ENCODE data around the gene MAFB. TPM values are rescaled to one million over a fixed set of nuclear protein-coding genes. Genes with fewer than 3 reads are reported as not detected.
"Not testable (repeated sequence)": the region's sequence is repeated elsewhere in the genome, so short reads cannot be mapped to it uniquely, and the experiment has no call there.

The MAFB gene
- under 1 TPM; 0.09 to 0.40 TPM for total RNA-seq

DNA sequence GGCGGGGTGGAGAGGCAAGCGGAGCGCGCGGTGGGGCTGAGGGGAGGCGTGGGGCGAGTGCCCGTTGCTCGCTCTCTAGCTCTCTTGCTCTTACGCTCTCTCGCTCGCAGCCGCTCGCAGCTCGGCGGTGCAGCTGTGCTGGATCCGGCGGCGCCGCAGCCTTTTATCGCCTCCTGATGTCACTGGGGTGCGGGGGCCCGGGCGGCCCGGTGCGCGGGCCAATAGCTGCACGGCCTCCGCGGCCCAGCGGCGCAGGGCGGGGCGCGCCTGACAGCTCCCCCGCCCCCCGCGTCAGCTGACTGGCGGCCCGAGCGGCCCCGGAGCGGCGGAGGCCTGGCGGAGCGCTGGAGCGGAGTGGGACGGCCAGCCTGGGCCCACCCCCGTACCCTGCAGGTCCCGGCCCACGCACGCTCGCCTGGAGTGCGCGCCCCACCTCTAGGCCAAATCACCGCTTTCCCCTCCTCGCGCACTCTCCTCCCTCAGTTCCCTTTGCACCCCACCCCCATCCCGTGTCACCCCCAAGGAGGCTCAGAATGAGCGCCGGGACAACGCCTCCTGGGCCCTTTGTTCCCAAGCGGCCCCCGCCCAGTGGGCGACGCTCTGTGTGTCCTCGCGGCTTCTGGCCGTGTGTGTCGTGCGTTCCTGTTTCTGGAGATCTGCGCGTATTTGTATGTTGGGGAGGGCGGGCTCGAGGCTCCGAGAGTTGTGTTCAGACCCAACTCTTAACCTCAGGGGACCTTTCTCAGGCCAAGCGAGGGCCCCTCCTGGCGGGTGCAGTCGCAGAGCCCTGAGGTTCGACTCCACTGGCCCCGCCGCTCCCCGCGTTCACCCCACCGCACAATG, at the start of gene MAFB:
MAFB (minus strand) TSS at position 137 of the 843 bp plus-strand sequence. CDS start 386 bp downstream, outside the sequence.
- no peaks in the 10 kb centered on the region for H3K36me3 Mint-ChIP-seq
- H3K27ac Mint-ChIP-seq, result peak within 1 kb of the TSS; percentile 66
- H3K4me1 Mint-ChIP-seq, result peaks cover 9% of the 10 kb centered on the region
- peak within 1 kb of the TSS; percentile 52 for H3K4me3 Mint-ChIP-seq
- H3K9me3 Mint-ChIP-seq (ENCODE audit: low read depth), result no peaks in the 10 kb centered on the region
- ATAC-seq, result peak; percentile 70
- peak; percentile 55 for DNase-seq
- peaks cover 94% of the 10 kb centered on the region for H3K27me3 Mint-ChIP-seq
- CTCF ChIA-PET, result interaction anchor here (1.0 to 1.6 kb wide), 6 partner anchors 21 to 1640 kb away, joined by 3 to 12 read pairs (median 4); no protein-coding TSS in a partner anchor

DNA sequence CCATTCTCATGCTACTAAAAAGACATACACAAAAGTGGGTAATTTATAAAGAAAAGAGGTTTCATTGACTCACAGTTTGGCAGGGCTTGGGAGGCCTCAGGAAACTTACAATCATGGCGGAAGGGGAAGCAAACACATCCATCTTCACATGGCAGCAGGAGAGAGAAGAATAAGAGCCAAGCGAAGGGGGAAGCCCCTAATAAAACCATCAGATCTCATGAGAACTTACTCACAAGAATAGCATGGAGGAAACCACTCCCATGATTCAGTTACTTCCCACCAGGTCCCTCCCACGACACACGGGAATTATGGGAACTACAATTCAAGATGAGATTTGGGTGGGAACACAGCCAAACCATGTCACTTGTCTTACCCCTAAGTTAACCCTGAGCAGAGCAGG, 47.4 kb upstream of the MAFB start:
- not testable (repeated sequence) for H3K4me1 Mint-ChIP-seq; H3K36me3 Mint-ChIP-seq; ATAC-seq; DNase-seq; H3K9me3 Mint-ChIP-seq (ENCODE audit: low read depth); H3K27ac Mint-ChIP-seq; H3K4me3 Mint-ChIP-seq
- H3K27me3 Mint-ChIP-seq, result peaks cover 28% of the 10 kb centered on the region
- CTCF ChIA-PET, result interaction anchor here (1.2 kb wide), 1 partner anchor 227 kb away, joined by 3 read pairs; no protein-coding TSS in a partner anchor

DNA sequence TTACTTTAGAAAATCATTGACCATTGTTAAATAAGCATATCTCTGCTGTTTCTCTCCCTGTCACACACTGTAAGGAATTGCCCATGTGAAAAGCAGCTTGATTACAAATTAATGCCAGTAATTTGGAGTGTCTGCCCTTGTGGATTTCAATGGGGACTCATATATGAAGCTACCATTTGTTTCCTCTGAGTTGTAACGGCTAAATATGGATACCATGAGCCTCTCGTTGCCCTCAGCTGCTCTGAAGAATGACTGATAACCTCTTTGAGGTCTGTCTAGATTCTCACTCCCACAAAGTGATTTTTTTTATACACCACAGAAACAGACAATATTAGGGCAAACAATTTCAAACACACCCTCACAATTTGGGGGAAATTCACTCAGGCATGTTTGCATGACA, 40.0 kb upstream of the MAFB start:
- Mint-ChIP-seq H3K4me1 (no peaks in the 10 kb centered on the region), H3K4me3 (no peak overlapping the region), H3K27ac (no peak overlapping the region), H3K36me3 (no peaks in the 10 kb centered on the region), H3K27me3 (peaks cover 41% of the 10 kb centered on the region), H3K9me3 (ENCODE audit: low read depth) (no peaks in the 10 kb centered on the region)
- no peak for DNase-seq
- no peak for ATAC-seq
- CTCF ChIA-PET, result interaction anchor here (1.0 to 1.4 kb wide), 3 partner anchors 12 to 26 kb away, joined by 3 to 5 read pairs (median 4); no protein-coding TSS in a partner anchor

DNA sequence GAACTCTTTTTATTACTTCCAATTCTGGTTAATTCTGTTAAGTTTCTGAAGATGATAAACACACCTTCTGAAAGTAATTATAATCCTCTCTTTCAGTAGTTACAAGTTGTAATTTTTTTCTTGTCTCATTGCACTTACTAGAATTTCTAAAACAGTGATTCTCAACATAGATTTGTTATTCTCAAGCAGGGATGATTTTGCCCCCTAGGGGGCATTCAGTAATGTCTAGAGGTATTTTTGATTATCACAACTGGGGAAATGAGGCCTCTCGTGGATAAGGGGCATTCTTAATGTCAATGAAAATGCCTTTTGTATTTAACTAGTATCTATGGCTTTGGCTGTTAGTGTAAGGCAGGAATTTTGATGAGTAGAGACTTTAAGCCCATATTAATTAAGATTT, 39.4 kb upstream of the MAFB start:
- CTCF ChIA-PET, result interaction anchor here (1.0 to 1.4 kb wide), 3 partner anchors 13 to 27 kb away, joined by 3 to 5 read pairs (median 4); no protein-coding TSS in a partner anchor
- H3K36me3 Mint-ChIP-seq, result no peaks in the 10 kb centered on the region
- no peaks in the 10 kb centered on the region for H3K4me1 Mint-ChIP-seq
- no peak overlapping the region for H3K4me3 Mint-ChIP-seq
- H3K9me3 Mint-ChIP-seq (ENCODE audit: low read depth), result no peaks in the 10 kb centered on the region
- H3K27me3 Mint-ChIP-seq, result peaks cover 36% of the 10 kb centered on the region
- DNase-seq (no peak), ATAC-seq (no peak)
- no peak overlapping the region for H3K27ac Mint-ChIP-seq

DNA sequence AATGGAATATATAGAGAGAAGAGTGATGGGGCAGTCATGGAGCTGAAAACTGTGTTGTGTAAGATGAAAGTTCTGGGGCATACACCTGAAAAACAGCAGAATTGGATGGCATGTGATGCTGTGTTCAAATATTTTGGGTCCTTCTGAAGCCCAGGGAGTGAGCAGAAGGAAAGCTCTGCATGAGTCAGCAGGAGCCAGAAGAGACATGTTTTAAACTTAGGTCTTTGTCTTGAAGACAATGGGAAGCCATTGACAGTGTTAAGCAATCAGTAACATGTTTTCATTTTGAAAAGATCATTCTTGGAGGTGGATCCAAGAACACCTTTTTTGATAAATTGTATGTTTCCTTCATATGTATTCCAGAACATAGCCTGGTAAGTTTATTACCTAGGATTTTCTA, 38.9 kb upstream of the MAFB start:
- H3K27me3 Mint-ChIP-seq, result peaks cover 32% of the 10 kb centered on the region
- no peak overlapping the region for H3K4me3 Mint-ChIP-seq
- no peaks in the 10 kb centered on the region for H3K4me1 Mint-ChIP-seq
- H3K9me3 Mint-ChIP-seq (ENCODE audit: low read depth), result no peaks in the 10 kb centered on the region
- no peaks in the 10 kb centered on the region for H3K36me3 Mint-ChIP-seq
- DNase-seq, result no peak
- no peak overlapping the region for H3K27ac Mint-ChIP-seq
- CTCF ChIA-PET, result no interaction called here
- ATAC-seq, result no peak

DNA sequence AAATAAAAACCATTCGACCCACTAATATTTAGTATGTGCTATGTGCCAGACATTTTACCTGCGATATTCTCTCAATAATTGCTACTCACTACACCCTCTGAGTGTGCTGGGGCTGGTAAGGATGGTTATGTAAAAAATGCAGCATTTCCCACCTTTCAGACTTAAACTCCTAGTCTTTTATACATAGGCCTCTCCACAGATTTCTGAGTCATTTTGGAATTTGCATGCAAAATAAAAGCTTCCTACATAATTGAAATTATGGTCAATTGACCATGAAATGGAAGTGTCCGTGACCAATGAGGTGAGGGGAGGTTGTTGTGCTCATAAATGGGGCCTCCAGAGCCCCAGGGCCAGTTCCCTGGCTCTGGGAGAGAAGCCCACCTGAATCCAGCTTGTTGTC, 37.7 kb upstream of the MAFB start:
- H3K36me3 Mint-ChIP-seq, result no peaks in the 10 kb centered on the region
- H3K27me3 Mint-ChIP-seq, result peaks cover 34% of the 10 kb centered on the region
- no peak overlapping the region for H3K4me3 Mint-ChIP-seq
- no peak overlapping the region for H3K27ac Mint-ChIP-seq
- no peak for ATAC-seq
- CTCF ChIA-PET, result no interaction called here
- no peaks in the 10 kb centered on the region for H3K4me1 Mint-ChIP-seq
- no peaks in the 10 kb centered on the region for H3K9me3 Mint-ChIP-seq (ENCODE audit: low read depth)
- no peak for DNase-seq

DNA sequence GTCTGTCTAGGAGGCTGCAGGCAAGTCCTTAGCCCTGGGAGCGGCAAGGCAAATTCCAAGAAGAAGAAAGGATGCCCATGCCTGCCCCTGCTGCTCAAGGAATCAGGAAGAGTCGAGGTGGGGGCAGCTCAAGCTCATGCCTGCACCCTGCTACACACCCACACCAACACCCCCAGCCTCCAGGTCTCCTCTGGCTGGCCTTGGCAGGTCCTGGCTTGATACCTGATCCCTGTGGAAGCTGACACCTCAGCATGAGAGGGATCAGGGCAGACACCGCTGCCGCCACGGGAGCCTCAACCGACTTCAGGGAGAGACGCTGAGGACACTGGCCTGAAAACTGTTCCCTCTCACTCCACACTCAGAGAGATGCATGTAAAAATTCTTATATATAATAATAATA, 35.5 kb upstream of the MAFB start:
- H3K4me3 Mint-ChIP-seq, result no peak overlapping the region
- H3K9me3 Mint-ChIP-seq (ENCODE audit: low read depth), result no peaks in the 10 kb centered on the region
- no peaks in the 10 kb centered on the region for H3K4me1 Mint-ChIP-seq
- peaks cover 28% of the 10 kb centered on the region for H3K27me3 Mint-ChIP-seq
- H3K36me3 Mint-ChIP-seq, result no peaks in the 10 kb centered on the region
- CTCF ChIA-PET, result no interaction called here
- no peak for DNase-seq
- no peak for ATAC-seq
- H3K27ac Mint-ChIP-seq, result no peak overlapping the region

DNA sequence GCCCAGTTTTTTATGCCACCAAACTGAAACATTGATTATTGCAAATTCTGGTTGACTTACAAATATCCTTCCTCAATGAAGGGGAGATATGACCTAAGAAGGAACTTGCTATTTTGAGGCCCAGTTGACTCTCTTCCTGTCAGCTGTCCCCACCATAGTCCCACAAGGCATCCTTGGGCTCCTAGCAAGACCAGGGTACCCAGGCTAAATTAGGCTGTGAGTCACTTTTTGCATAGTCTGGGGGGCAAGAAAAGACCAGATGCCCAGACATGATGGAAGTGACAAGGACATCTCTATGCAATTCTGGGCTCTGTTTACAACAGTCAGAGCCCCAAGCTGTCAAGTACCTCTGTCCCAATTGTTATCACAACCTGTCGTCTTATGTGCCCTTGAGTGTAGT, 31.8 kb upstream of the MAFB start:
- no peak overlapping the region for H3K27ac Mint-ChIP-seq
- ATAC-seq, result no peak
- H3K9me3 Mint-ChIP-seq (ENCODE audit: low read depth), result no peaks in the 10 kb centered on the region
- H3K27me3 Mint-ChIP-seq, result peaks cover 6% of the 10 kb centered on the region
- CTCF ChIA-PET, result no interaction called here
- no peaks in the 10 kb centered on the region for H3K4me1 Mint-ChIP-seq
- no peak overlapping the region for H3K4me3 Mint-ChIP-seq
- DNase-seq, result no peak
- no peaks in the 10 kb centered on the region for H3K36me3 Mint-ChIP-seq

DNA sequence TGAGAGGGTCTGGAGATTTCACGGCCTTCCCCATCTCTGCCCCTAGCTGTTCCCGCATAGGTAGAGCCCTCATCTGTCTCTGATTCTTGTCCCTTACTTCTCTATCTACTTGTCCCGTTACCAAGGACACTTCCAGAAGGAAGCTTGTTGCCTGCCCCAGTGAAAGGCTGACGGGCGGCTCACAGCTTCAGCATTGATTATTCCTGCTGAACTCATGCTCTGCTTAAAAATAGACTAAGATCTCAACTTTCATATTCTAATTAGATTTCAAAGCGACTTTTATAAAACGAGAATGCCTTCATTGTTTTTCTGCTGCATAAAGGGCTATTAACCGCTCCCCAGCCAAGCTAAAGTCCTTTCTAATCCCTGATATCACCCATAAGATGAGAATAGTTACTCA, 31.1 kb upstream of the MAFB start:
- Mint-ChIP-seq H3K9me3 (ENCODE audit: low read depth) (no peaks in the 10 kb centered on the region), H3K27ac (no peak overlapping the region), H3K36me3 (no peaks in the 10 kb centered on the region), H3K4me1 (no peaks in the 10 kb centered on the region), H3K4me3 (no peak overlapping the region), H3K27me3 (peaks cover 4% of the 10 kb centered on the region)
- CTCF ChIA-PET, result interaction anchor here (1.0 kb wide), 1 partner anchor 23 kb away, joined by 3 read pairs; no protein-coding TSS in a partner anchor
- no peak for DNase-seq
- no peak for ATAC-seq

DNA sequence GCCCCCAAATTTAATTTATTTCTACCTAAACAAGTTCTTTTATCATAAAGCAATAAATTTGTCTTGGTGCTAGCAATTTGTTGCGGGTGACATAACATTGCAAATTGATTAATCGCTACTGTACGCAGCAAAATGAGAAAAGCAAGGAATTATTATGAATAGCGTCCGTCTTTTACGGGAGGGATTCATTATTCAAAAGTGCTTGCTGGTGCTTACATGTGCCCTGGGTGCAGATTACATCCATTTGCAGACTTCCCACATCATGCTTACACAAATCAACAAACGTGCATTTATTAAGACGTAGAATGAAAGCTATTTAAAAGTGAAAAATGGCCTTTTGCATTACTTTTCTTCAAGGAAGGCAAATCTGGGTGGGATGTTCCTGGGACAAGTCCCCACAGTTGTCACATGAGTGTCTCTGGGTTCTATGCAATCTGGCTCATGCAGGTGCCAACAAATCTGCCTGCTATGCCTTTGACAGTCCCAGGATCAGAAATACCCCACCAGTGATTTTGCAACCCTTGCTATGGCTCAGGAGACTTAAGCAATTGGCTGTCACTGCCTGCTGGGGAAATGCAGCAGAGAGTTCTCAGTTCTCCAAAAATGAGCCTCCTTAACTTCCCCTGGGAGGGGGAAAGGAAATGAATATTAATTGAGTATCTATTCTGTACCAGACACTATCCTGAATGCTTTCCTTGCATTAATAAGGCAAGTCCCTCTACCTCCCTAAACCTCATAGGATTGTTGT, 30.1 kb upstream of the MAFB start:
- H3K27ac Mint-ChIP-seq, result no peak overlapping the region
- ATAC-seq, result no peak
- H3K27me3 Mint-ChIP-seq, result peaks cover 2% of the 10 kb centered on the region
- no peak for DNase-seq
- H3K4me1 Mint-ChIP-seq, result no peaks in the 10 kb centered on the region
- H3K4me3 Mint-ChIP-seq, result no peak overlapping the region
- no peaks in the 10 kb centered on the region for H3K9me3 Mint-ChIP-seq (ENCODE audit: low read depth)
- no peaks in the 10 kb centered on the region for H3K36me3 Mint-ChIP-seq
- CTCF ChIA-PET, result interaction anchor here (1.0 kb wide), 1 partner anchor 24 kb away, joined by 3 read pairs; no protein-coding TSS in a partner anchor

DNA sequence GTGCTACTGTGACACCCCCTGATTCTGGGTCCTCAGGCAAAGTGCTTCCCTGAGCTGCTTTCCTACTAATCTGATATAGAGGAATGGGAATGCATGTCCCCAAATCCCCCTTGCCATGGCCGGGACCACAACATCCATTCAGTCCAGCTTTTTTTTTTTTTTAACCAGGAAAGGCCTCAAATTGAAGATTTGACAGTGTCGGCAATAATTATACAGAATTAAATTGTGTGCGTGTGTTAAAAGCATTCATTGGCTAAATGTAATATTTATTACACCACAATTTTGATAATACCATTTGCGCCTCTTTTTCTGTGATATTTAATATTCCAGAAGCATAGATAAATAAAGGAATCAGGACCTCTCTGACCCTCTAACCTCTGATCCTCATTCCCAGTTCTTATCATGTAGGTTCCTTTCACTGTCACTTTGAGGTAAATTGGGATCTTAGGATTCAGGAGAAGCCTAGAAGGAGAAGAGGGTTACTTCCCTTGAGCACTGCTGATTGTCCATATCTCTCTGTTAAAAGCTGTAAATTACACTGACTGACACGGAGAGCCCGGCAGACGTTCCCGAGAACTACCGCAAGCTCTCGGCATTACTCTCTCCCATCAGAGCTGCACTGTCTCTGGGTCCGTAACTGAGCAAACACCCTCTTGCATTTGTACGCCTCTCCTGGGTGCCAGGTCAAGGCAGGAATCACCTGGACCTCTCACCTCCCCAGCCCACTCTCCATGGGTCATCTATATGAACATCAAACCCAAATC, 29.4 kb upstream of the MAFB start:
- Mint-ChIP-seq H3K27ac (no peak overlapping the region), H3K9me3 (ENCODE audit: low read depth) (no peaks in the 10 kb centered on the region), H3K27me3 (peaks cover 2% of the 10 kb centered on the region), H3K36me3 (no peaks in the 10 kb centered on the region), H3K4me3 (no peak overlapping the region), H3K4me1 (no peaks in the 10 kb centered on the region)
- CTCF ChIA-PET, result no interaction called here
- ATAC-seq, result no peak
- no peak for DNase-seq

DNA sequence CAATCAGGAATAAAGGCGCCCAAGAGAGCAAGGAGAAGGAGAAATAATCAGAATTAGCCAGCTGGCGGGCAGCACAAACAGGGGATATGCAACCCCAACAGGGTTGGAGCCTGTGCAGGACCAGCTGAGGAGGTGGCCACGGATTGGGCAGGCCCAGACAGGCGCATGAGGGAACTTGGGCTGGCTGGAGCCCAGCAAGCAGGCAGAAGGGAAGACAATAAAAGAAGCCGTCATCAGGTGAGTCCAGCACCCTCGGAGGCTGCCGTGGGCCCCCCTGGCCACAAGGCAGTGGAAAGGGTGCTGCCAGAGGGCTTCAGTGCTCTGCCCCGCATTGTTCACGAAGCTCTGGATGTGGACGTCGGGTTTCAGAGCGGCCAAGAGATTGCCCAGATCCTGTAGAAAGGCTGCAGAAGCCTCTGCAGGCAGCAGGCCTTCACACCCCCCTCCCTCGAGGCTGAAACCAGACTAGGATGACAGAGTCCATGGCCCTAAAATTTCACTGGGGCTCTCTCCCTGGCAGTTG, 28.4 kb upstream of the MAFB start:
- Mint-ChIP-seq H3K27me3 (peaks cover 2% of the 10 kb centered on the region), H3K4me3 (no peak overlapping the region), H3K4me1 (no peaks in the 10 kb centered on the region), H3K9me3 (ENCODE audit: low read depth) (no peaks in the 10 kb centered on the region), H3K27ac (no peak overlapping the region), H3K36me3 (no peaks in the 10 kb centered on the region)
- DNase-seq (no peak), ATAC-seq (no peak)
- CTCF ChIA-PET, result no interaction called here

DNA sequence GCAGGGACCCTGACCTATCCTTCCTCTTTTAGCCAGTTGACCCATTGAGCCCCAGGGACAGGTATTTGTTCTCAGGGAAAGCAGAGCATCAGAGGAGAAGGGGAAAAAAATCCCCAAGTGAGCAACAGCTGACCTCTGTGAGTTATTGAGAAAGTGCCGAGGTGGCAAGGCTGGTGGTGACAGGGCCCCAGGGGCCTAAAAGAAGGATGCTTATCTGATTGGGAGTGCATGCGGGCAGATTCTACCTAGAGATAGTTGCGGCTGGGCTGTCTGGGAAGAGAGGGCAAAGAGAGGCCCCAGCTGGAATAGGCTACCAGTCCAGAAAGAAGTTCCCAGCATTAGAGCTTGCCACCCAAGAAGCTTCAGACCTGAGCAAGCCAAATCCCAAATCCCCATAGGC, 26.5 kb upstream of the MAFB start:
- CTCF ChIA-PET, result no interaction called here
- Mint-ChIP-seq H3K4me3 (no peak overlapping the region), H3K36me3 (no peaks in the 10 kb centered on the region), H3K4me1 (no peaks in the 10 kb centered on the region), H3K27me3 (peaks cover 15% of the 10 kb centered on the region), H3K9me3 (ENCODE audit: low read depth) (no peaks in the 10 kb centered on the region), H3K27ac (no peak overlapping the region)
- no peak for ATAC-seq
- no peak for DNase-seq

Data from activated CD8-positive, alpha-beta memory T cell treated with anti-CD3 and anti-CD28 coated beads, Interleukin-2, amount 10 ng/mL, durations not matched to agents 7 days and 5 days (primary cell).